Measurements from ENCODE around the gene RFX6.

- TF ChIP-seq EZH2 (IDR thresholded peaks at IDR 0.05) = no peak
- TF ChIP-seq POLR2AphosphoS5 (IDR thresholded peaks at IDR 0.05; ENCODE audit: borderline replicate concordance, low read depth, low read length) = no peak
Observed at GRCh38 chr6:116963972-116964371, 86.9 kb downstream of the RFX6 start.
